NCI-H146 (cell line): ENCODE measurements around the gene KDM4C.

ENCODE experiments used
- DNase-seq: peaks from one replicate; lab custom pipeline; 2025; lab: John Stamatoyannopoulos, UW

Gene KDM4C

GRCh38 chr9:7143645-7144200 lies 385.9 kb downstream of the KDM4C start:
- DNase-seq = no peak

GRCh38 chr9:7144265-7145046 lies 386.7 kb downstream of the KDM4C start:
- DNase-seq = no peak

- no peak for DNase-seq
Observed at GRCh38 chr9:7145361-7146069, 387.7 kb downstream of the KDM4C start.

- DNase-seq = peak; percentile 60
Observed at GRCh38 chr9:7146582-7146981, 388.8 kb downstream of the KDM4C start.

DNA sequence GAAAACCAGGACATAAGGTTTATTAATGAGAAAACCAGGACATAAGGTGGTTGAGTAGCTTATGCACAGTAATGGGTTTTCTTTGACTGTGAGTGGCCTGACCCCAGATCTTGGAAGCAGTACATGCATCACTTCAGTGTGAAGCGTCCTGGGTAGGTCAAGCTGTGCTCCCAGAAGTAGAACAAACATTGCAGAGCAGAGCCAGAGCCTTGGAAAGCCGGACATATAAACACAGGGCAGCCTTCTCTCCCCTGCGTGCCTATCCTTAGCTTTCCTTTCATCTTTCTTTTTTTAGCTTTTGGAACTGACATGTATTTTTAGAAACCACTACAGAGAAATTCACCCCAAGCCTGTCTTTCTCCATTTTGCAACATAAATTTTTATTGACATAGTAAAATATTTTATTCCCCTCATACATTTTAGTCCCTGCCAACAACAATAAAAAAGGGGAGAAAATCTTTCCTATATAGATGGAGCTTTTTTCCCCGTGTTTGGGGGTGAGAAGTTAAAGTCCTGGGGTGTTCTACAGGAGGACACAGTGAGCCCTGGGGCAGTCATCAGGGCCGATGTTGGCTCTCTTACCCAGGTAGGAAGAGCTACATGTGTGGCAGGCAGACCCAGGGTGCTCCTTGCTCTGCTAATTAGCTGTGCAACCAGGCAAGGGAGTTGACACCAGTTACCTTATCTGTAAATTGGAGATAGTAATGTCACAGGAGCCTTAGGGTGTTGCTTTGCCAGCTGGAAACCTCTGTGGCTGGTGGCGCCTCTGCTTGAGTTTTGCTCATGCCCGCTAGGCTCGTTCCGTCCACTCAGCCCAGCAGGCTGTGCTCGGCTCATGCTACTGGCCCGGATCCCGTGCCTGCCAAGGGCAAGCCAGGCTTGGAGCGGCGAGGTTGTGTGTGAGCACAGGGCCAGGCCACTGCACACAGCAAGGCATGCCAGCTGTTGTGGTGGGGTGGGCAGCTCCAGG lies 389.6 kb downstream of the KDM4C start:
- DNase-seq = no peak

- no peak for DNase-seq
Observed at GRCh38 chr9:7148243-7148765, 390.5 kb downstream of the KDM4C start.

GRCh38 chr9:7149258-7149657 lies 391.5 kb downstream of the KDM4C start:
- DNase-seq = no peak

GRCh38 chr9:7150153-7150890 lies 392.5 kb downstream of the KDM4C start:
- DNase-seq = no peak

DNA sequence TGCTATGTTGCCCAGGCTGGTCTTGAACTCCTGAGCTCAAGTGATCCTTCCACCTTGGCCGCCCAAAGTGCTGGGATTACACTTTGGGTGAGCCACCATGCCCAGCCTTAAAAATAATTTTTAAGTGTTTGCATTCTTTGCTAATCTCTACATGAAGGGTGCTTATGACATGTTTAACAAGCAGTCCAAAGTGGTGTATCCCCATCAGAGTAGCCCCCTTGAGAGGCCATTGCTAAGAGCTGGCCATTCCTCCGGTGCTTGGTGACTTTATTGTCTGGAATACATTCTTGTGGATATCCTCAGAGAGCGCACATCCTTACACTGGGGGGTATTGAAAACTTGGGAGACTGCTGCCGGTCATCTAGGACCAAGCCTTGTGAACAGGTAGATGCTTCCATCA lies 395.4 kb downstream of the KDM4C start:
- no peak for DNase-seq

- DNase-seq = no peak
Observed at GRCh38 chr9:7153566-7153965, 395.8 kb downstream of the KDM4C start.

- DNase-seq = peak; percentile 18
Observed at GRCh38 chr9:7154003-7154619, 396.3 kb downstream of the KDM4C start.

GRCh38 chr9:7154650-7155049 lies 396.9 kb downstream of the KDM4C start:
- no peak for DNase-seq

DNA sequence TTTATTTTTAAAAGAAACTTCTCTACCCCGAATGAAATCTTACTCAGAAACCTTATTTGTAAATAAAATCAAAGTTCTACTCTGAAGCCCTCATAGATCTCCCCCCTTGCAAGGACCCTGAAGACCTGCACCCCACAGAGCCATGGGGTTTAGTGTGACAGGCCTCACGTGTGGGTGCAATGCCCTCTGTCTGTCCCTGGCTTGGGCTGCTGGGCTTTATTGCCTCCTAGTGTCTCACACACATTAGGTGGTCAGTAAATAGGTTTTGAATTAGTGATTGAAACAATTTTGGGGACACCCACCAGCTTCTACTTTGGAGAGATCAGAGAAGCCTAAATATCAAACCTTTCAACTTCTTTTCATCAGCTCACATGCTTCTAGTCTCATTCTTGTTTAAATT lies 403.7 kb downstream of the KDM4C start:
- DNase-seq = no peak

- no peak for DNase-seq
Observed at GRCh38 chr9:7163932-7164331, 406.2 kb downstream of the KDM4C start.

- no peak for DNase-seq
Observed at GRCh38 chr9:7164440-7165330, 406.9 kb downstream of the KDM4C start.

DNA sequence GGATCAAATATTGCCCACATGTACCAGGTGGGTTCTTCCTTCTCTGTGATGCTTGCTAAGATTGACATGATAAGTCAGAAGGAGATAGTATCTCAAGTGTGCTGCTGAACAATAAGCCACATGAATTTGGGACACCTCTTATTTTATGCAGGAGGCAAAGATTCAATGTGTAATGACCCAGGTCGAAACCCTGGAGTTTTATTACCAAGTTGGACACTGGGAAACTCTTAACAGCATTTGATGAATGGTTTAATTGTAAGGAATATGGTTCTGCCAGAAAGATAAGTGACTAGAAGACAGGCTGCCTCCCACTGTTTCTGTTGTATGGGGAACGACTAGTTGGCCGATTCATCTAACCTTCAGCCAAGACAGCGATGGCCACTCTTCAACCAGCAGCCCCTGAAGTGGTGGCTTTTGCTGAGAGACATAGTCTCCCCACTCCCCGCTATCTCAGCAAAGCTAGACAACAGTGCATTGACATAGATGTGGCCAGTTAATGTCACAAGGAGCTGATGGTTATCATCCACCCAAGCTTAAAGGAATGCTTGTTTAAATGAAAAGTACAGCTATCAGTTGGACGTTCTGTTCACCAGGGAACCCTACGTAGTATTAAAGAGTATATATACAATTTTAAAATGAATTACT lies 407.7 kb downstream of the KDM4C start:
- DNase-seq = no peak

DNA sequence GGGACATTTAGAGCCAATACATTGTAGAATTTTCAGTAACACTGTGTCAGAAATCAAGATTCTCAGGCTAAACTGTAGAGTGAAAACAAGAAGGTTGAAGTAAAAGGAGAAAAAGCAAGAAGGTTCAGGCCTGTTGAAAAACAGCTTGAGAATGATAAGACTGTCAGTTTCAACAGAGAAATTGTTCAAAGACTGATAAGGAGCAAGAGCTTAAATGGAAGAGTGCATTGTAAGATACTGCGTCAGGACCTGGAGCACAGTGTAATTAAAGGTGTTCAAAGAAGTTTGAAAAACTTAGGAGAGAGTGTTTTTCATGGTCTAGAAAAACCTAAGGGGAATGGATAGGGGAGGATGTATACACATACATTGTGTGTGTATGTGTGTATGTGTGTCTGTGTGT lies 408.3 kb downstream of the KDM4C start:
- DNase-seq = no peak

GRCh38 chr9:7169717-7170389 lies 412.1 kb downstream of the KDM4C start:
- DNase-seq = no peak
